IPS-NIHi7 (cell line): ENCODE data around the gene PDK1.
"Not testable (repeated sequence)": the region's sequence is repeated elsewhere in the genome, so short reads cannot be mapped to it uniquely, and the experiment has no call there.

Experiments
- DNase-seq: peaks from one replicate; pipeline ENCODE4 v3.0.0; 2012; ENCODE audit warnings: mixed read lengths; ENCODE audit errors: extremely low spot score

PDK1 gene

GRCh38 chr2:172555522-172556283 lies at the start of gene PDK1:
Gene PDK1, plus strand, starts transcription at chr2:172556090. Its CDS starts 61 bp downstream, at chr2:172556151.
- peak; percentile 94 for DNase-seq

DNA sequence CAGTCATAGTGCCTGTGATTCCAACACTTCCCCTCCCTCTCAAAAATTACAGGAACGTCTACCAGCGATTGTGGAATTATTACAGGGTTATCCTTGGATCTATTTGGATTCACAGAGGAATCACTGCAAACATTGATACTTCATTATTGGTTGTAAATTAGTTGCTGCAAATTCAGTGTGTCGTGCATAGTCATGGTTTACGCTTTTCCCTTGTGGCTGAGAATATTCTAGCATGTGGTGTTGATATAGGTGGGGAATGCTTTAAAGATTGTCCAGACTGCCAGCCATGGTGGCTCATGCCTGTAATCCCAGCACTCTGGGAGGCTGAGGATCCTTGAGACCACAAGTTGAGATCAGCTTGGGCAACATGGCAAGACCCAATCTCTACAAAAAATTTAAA lies 48.7 kb upstream of the PDK1 start:
- no peak for DNase-seq

DNA sequence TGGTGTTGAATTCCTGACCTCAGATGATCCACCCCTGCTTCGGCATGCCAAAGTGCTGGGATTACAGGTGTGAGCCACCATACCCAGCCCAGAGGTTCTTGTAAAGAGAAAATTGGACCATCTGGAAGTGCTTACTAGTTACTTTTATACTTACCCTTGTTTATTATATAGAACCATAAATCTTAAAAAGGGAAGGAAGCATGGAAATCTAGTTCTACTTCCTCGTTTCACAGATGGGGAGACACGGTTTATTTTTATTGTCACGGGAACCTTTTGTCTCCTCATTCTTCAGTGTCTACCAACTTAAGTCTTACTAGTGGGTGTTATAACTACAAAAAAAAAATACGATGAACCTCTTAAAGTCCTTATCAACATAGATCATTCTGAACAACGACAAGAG lies 45.8 kb upstream of the PDK1 start:
- no peak for DNase-seq

DNA sequence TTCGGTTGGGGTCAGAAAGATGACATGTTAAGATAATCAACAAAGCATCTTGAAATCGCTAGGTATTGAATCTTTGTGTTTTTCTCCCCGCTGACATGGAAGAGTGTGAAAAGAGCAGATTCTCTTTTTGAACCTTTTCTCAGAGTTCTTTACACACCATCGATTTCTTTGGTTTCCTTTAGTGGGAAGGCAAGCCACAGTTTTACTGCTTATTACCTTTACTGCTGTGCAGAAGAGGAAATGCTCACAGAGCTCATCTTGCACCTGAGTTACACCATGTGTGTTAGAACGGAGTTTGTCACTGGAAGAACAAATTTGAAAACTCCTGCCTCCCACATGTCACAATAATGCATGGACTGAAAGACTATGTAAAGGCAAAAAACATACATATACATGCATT lies 45.3 kb upstream of the PDK1 start:
- no peak for DNase-seq

GRCh38 chr2:172512810-172513523 lies 42.9 kb upstream of the PDK1 start:
- DNase-seq = no peak

DNA sequence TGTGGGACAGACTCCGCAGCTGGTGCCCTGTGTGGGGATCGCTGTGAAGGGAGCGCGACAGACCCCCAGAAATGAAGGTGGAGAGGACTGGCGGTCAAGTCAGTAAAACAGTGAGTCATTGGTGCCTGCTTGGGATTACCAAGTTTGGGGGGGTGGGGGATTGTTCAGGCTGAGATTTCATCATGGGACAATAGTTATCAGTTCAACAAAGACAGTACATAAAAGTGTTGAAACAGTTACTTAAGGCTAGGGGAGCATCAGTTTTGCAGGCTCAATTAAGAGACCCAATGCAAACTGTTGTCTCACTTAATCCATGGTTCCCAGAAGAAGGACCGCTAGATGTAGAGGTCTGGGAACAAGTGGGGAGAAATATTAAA lies 42.4 kb upstream of the PDK1 start:
- no peak for DNase-seq

DNA sequence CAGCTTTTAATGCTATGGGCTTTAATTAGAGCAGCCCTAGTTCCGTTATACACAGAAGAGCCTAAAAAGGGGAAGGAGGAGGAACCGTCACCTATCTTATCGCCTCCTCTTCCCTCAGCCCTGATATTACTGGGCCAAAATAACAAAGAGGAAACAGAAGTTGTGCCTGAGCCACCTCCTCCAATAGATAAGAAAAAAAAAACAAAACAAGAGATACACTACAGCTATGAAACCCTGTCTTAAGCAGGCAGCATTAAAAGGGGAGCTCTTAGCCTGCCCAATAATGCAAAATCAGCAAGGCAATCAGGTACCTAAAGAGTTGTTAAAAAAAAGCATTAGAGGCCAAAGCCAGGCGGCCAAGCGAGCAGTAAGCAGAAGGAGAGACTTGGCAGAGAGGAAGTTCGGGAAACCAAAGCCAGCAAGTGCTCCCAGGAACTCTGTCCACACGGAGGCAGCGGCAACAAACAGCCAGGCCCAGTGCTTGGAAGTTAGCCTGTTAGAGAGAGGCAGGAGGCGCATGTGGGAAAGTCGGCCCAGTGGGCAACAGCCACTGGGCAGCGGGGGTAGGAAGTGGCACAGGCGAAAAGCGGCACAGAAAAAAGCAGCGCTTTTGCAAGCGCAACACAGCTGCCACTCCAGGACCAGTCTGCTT lies 41.8 kb upstream of the PDK1 start:
- DNase-seq = peak; percentile 21

- no peak for DNase-seq
These were observed 39.6 kb upstream of the PDK1 start for GRCh38 chr2:172516299-172516698.

GRCh38 chr2:172518995-172519394 lies 36.9 kb upstream of the PDK1 start:
- DNase-seq = no peak

- no peak for DNase-seq
These were observed 30.3 kb upstream of the PDK1 start for GRCh38 chr2:172525601-172526000.

- no peak for DNase-seq
These were observed 24.6 kb upstream of the PDK1 start for GRCh38 chr2:172531309-172531708.

DNA sequence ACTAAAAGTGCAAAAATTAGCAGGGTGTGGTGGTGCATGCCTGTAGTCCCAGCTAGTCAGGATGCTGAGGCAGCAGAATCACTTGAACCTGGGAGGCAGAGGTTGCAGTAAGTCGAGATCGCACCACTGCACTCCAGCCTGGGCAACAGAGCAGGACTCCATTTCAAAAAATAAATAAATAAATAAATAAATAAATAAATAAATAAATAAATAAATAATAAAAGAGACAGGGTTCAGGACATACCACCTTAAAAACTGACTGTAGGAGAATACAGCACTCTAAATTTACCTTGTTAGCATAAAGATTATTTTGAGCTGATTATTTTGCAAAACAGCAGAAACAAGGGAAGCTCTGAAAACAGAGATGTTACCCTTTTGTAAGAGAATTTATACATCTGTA lies 23.4 kb upstream of the PDK1 start:
- DNase-seq = not testable (repeated sequence)

- no peak for DNase-seq
These were observed 22.2 kb upstream of the PDK1 start for GRCh38 chr2:172533687-172534086.

DNA sequence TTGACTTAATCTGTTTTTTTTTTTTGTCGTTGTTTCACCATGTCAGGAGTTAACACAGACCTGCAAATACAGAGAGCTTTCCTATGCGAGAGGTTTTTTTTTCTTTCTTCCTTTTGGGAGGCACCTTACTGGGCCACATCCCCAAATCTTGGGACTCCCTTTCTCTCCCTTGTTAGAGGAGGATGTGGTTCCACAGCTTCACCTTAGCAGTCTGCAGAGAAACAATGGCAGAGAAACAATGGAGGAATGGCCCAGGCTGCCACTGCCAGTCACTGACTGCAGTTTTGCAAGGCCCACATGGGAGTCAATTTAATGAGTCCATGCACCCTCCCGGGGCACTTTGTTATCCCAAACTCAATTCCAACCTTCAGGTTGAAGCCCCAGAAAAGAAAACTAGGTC lies 20.8 kb upstream of the PDK1 start:
- no peak for DNase-seq

GRCh38 chr2:172537851-172538250 lies 18.0 kb upstream of the PDK1 start:
- not testable (repeated sequence) for DNase-seq

GRCh38 chr2:172539767-172540166 lies 16.1 kb upstream of the PDK1 start:
- no peak for DNase-seq

GRCh38 chr2:172540421-172540820 lies 15.5 kb upstream of the PDK1 start:
- DNase-seq = no peak

- DNase-seq = no peak
These were observed 10.3 kb upstream of the PDK1 start for GRCh38 chr2:172545408-172546075.

GRCh38 chr2:172549131-172549530 lies 6.8 kb upstream of the PDK1 start:
- DNase-seq = no peak

GRCh38 chr2:172549802-172550201 lies 6.1 kb upstream of the PDK1 start:
- not testable (repeated sequence) for DNase-seq

- no peak for DNase-seq
These were observed 5.5 kb upstream of the PDK1 start for GRCh38 chr2:172550419-172550818.

DNA sequence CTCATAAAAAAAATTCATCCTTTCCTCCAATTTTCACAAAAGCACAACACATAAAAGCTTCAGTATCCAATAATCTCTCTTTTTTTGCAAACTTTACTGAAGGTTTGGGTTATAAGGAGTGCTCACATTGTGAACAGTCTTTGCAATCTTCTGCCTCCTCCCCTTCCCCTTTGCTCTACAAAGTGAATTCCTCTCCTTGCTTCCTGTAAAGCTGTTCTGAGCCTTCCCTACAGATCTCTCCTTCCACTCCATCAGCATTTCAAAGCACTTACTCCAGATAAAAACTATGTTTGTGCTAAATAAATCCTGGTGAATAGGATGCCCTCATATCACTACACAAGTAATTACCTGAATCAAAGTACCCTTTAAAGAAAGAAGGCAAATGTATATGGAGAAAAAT lies 4.6 kb upstream of the PDK1 start:
- no peak for DNase-seq
